Stimulated activated CD4-positive, alpha-beta T cell treated with anti-CD3 and anti-CD28 coated beads, Interleukin-2, amount 100 ng/mL, for 48 hours (primary cell): ENCODE data around the gene MAP4K1.
"Not testable (repeated sequence)": the region's sequence is repeated elsewhere in the genome, so short reads cannot be mapped to it uniquely, and the experiment has no call there.

ENCODE experiments used
- DNase-seq, 2 donors: peaks; one replicate each; pipeline ENCODE4 v3.0.0-alpha.2; 2020

MAP4K1 gene

GRCh38 chr19:38650911-38651584 is 33.3 kb upstream of the MAP4K1 start:
- no peak for DNase-seq

- no peak for DNase-seq
Measured at GRCh38 chr19:38650172-38650775, 32.5 kb upstream of the MAP4K1 start.

- no peak for DNase-seq
Measured at GRCh38 chr19:38649305-38650171, 31.8 kb upstream of the MAP4K1 start.

DNA sequence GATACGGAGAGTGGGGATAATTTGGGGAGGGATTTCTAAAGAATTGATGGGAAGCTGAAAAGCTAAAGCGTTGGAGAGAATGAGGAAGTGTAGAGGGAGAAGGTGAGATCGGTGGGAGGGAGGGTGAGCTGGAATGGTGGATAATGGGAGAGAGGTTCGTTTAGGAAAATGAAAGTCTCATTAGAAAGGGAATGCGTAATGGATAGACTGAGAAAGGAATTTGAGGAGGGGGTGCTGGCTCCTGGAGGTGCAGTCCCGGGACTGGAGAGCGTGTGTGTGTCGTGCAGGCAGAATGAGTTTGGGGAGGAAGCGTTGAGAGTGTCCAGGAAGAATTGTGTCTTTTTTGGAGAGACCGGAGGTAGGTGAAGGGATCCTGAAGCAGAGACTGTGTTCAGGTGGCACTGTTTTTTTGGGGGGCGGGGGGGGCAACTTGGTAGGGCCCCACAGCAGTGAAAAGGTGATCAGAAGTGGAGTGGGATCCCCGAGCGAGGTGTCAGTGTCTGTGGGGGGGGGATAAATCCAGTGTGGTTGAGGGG is 31.1 kb upstream of the MAP4K1 start:
- DNase-seq, result no peak

DNA sequence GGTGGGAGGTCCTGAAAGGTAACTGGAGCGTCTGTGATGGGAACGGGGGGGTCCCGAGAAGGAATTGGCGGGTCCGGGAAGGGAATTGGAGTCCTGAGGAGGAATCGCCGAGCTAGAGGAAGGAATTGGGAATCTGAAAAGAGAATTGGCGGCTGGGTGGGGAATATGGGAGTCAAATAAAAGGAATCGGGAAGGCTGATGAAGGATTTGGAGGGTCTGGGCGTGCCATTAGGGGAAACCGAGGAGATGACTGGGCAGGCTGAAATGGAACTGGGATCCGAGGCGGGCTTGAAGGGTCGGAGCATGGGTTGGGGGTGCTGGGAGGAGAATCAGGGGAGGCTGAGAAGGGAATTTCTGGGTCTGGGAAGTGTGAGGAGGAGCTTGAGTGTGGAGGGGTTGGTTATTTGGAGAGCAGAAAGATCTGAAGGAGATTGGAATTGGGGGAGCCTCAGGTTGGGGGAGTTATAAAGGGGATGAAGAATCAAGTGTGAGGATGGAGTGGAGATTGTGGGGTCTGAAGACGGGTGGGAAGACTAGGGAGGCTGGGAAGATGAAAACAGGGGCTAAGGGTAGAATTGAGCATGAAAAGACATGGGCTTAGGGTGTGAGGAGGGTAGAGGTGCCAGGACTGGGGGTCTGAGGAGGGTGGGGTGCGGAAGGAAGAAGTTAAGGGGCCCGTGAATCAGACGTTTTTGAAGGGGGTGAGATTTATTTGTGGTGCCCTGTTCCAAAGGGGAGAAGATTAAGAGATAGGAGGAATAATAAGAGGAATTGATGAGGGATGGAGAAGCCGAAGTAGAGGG is 30.4 kb upstream of the MAP4K1 start:
- DNase-seq, result no peak

- peak; percentile 100 for DNase-seq
Measured at GRCh38 chr19:38647368-38647965, 29.7 kb upstream of the MAP4K1 start, which contains the start of gene ACTN4. ACTN4 (plus strand) TSS chr19:38647649; CDS start chr19:38647746, 97 bp downstream.

DNA sequence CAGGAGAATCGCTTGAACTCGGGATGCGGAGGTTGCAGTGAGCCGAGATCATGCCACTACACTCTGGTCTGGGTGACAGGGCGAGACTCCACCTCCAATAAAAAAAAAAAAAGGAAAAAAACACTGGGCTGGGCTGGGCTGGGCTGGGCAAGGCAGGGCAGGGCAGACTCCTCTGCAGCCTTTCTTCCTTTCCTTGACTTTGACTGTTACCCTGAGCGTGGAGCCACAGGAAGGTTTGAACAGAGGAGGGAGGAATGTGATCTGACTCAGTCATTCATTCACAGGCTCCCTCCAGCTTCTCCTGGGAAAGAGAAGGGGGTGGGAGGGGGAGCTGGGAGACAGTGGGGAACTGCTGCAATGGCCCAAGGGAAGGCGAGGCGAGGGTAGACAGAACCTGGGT is 27.0 kb upstream of the MAP4K1 start:
- DNase-seq, result no peak

DNA sequence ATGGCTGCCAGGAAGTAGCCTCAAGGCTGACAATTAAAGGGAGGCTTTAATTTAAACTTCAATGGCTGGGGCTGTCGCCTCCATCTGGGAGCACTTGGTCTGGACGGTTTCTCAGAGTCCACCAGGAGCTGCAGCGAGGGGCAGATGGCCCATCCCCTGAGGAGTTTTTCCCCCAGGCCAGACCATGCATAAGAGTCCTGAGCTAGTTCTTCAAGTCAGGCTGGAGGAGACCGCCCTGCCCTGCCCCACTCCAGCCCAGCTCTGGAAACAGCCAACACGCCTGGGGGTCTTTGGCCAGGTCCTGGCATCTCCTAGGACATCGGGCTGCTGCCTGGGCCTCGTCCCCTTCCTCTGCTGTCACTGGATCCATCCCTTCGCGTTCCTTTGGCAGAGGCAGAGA is 24.4 kb upstream of the MAP4K1 start:
- DNase-seq, result no peak

- DNase-seq, result no peak
Measured at GRCh38 chr19:38640368-38640767, 22.6 kb upstream of the MAP4K1 start.

GRCh38 chr19:38639679-38640078 is 21.9 kb upstream of the MAP4K1 start:
- no peak for DNase-seq

GRCh38 chr19:38638461-38638860 is 20.7 kb upstream of the MAP4K1 start:
- DNase-seq, result no peak

DNA sequence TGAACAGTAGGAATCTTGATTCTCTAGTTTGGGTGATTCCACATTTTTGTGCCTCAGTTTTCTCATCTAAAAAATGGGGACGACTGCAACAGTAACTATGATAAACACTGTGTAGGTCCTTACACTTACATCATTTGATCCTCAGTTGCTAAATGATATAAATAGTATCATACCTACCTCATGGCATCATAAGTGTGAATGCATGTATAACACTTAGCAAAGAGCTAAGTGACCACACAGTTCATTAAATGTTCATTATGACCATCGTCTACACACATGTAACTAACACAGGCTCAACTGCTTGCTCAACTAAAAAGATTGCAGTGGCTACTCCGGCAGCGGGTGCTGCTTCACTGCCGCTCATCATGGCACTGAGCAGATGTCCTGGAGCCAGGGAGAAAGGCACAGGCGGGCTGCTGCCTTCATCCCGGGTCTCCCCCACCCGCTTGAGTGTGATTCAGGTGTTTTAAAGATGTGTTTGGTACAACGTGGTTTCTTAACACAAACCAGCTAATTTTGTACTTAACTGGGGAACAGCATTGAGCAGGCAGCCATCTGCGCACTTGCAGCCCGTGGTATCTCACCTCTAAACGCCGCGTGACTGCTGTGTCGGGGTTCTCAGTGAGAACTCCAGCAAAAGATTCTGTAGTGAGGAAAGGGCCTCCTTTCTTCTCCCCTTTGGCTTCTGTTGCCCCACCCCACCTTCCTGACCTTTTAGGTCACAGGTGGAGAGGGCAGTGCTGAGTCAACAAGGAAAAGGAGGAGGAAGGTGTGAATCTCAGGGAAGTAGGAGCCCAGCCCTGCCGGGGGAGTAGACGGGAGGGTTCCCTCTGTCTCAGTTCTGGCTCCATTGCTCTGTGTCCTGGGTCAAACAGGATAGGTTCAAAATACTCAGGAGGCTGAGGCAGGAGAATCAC is 18.0 kb upstream of the MAP4K1 start:
- no peak for DNase-seq

DNA sequence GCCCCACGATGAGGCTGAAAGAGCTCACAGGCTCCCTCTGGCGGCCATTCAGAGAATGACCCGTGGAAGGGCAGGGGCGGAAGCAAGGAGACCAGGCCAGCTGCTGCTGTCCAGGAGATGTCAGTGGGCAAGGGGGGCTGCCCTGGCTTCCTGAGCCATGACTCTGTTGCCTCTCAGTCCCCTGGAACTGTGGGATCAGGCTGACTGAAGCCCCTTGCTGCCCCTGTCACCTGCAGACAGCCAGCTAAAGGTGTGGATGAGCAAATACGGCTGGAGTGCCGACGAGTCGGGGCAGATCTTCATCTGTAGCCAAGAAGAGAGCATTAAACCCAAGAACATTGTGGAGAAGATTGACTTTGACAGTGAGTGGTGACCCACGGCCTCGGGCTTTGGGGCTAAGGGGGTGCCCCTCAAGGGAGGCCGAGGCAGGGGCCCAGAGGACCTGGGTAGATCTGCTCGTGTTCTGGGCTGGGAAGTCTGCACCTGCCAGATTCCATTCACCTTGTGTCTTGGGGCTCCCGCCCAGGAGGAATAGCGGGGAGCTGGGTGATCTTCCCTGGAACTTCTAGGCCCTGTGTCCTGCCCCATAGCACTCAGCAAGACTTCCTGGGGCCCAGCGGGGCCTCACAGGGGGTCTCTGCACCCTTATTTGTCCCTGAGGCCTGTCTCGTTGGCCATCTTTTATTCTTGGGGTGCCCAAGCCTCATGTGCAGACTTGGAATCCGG is 17.2 kb upstream of the MAP4K1 start:
- peak; percentile 74 to 78 for DNase-seq

- DNase-seq, result no peak
Measured at GRCh38 chr19:38632476-38633213, 14.9 kb upstream of the MAP4K1 start.

DNA sequence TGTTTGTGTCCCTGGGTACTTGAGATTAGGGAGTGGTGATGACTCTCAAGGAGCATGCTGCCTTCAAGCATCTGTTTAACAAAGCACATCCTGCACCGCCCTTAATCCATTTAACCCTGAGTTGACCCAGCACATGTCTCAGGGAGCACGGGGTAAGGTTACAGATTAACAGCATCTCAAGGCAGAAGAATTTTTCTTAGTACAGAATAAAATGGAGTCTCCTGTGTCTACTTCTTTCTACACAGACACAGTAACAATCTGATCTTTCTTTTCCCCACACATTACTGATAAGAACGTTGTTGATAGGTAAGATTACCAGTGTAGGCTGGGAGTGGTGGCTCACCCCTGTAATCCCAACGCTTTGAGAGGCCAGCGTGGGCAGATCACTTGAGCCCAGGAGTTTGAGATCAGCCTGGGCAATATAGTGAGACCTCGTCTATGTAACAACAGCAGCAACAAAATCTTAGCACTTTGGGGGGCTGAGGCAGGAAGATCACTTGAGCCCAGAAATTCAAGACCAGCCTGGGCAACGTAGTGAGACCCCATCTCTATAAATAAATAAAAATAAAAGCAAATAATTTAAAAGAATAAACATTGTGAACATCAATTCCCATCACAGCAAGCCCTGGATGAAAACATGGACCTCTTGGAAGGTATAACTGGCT is 14.2 kb upstream of the MAP4K1 start:
- not testable (repeated sequence) for DNase-seq

- not testable (repeated sequence) for DNase-seq
Measured at GRCh38 chr19:38631301-38631700, 13.5 kb upstream of the MAP4K1 start.

DNA sequence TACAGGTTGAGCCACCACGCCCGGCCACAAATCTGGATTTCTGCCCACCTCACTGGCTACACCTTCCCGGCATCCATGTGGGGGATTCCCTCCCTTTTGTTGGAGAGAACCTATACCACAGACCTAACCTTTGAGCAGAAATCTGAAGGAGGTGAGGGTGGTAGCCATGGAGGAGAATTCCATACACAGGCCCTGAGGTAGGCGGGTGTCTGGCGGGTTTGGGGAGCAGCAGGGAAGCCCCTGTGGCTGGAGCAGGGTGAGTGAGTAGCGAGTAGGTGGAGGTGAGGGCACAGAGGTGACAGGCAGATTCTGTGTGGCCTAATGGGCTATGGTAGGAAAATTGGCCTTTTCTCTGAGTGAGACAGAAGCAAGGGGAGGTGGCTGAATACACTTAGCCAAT is 11.8 kb upstream of the MAP4K1 start:
- DNase-seq, result no peak

DNA sequence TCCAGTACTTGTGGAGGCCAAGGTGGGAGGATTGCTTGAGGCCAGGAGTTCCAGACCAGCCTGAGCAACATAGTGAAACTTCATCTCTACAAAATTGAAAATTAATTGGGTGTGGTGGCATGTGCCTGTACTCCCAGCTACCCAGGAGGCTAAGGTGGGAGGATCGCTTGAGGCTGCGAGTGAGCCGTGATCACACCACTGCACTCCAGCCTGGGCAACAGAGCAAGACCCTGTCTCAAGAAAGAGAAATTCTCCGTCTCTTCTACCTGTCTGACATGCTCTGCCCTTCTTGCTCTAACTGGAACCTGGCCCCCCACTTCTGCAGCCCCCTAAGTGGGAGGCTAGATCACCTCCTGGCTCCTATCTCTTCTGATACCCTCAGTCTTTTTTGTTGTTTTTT is 8.6 kb upstream of the MAP4K1 start:
- no peak for DNase-seq

DNA sequence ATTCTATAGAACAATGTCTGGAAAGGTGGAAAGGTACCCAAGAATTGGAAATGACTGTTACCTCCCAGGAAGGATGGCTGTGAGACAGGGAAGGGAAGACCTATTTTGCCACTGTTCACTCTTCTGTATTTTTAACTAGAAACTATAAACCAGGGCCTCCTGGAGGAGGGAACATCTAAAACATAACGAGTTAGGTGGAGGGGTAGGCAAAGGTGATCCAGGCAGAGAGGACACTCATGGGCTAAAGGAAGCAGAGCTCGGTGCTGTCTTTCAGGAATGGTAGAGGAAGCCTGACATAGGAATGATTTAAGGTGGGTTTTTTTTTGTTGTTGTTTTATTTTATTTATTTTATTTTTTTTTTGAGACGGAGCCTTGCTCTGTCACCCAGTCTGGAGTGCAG is 7.1 kb upstream of the MAP4K1 start:
- no peak for DNase-seq
